HEK293T (cell line): ENCODE results near the gene ZNF862.

Experiments
- ARNT ChIP-seq: fragments of 450-650 bp; IDR thresholded peaks from 2 replicates; pipeline ENCODE4 v1.6.1; 2017; ENCODE audit warnings: mild to moderate bottlenecking
- ELF4 ChIP-seq: fragments of 450-650 bp; IDR thresholded peaks from 2 replicates; pipeline ENCODE4 v1.6.1; 2017; ENCODE audit warnings: antibody characterized with exemption
- FOXM1 ChIP-seq: fragments of 450-650 bp; IDR thresholded peaks from 2 replicates; pipeline ENCODE4 v1.6.1; 2017; ENCODE audit warnings: mild to moderate bottlenecking, borderline replicate concordance
- L3MBTL2 ChIP-seq: fragments of 450-650 bp; conservative IDR thresholded peaks from 2 replicates; pipeline ENCODE4 v1.6.1; 2016; ENCODE audit warnings: mild to moderate bottlenecking
- SP1 ChIP-seq: fragments of 450-650 bp; IDR thresholded peaks from 2 replicates; pipeline ENCODE4 v1.6.1; 2017

- TF ChIP-seq L3MBTL2 (no peak), FOXM1 (no peak), ELF4 (no peak), SP1 (no peak), ARNT (no peak)
These were observed 48.0 kb upstream of the ZNF862 start for GRCh38 chr7:149790146-149790548.
